Caco-2 (cell line): ENCODE results near the gene PIK3R2. TPM values are rescaled to one million over a fixed set of nuclear protein-coding genes. Genes with fewer than 3 reads are reported as not detected.
A peak's percentile ranks its signal among the peaks of the same experiment; 100 is the strongest.

Source experiments
- BruUV-seq: library from RNA; stranded (reverse); fragments of 400-500 nt; replicated peaks from 2 replicates; lab custom pipeline; 2021; lab: Mats Ljungman, UMichigan
- CTCF ChIA-PET: fragments of 300-600 bp; sonication (Branson Sonifier 250); formaldehyde crosslinking; loops from one replicate; lab custom pipeline; 2022; ENCODE audit warnings: antibody characterized with exemption; lab: Charles Lee
- POLR2A ChIA-PET: fragments of 300-600 bp; sonication (Branson Sonifier 250); formaldehyde crosslinking; loops from one replicate; lab custom pipeline; 2022; ENCODE audit warnings: antibody characterized with exemption; lab: Charles Lee
- DNase-seq, 2 experiments: peaks; one replicate each; pipeline versions ENCODE4 v3.0.0 to v3.0.0-alpha.2; 2020 to 2022
- H3K27me3 ChIP-seq: replicated peaks from 2 replicates; pipeline ENCODE4 v1.6.0; 2011; ENCODE audit warnings: low read length; ENCODE audit not compliant: control insufficient read depth, insufficient read depth
- H3K36me3 ChIP-seq: 2 replicates; pipeline ENCODE4 v1.5.1; 2011; ENCODE audit warnings: low read length; ENCODE audit not compliant: control insufficient read depth, insufficient read depth
- H3K4me1 ChIP-seq: fragments of 250-450 bp; sonication (Bioruptor Pico); 2 replicates; pipeline ENCODE4 v1.5.1; 2020; ENCODE audit warnings: mild to moderate bottlenecking
- H3K4me3 ChIP-seq: 2 replicates; pipeline ENCODE4 v1.5.1; 2011; ENCODE audit warnings: low read depth, mild to moderate bottlenecking, control low read depth, low read length
- H3K9me3 ChIP-seq: fragments of 250-450 bp; sonication (Bioruptor Pico); 2 replicates; pipeline ENCODE4 v1.5.1; 2020; ENCODE audit warnings: mild to moderate bottlenecking, moderate library complexity
- H3K27ac Mint-ChIP-seq: one replicate; pipeline ENCODE4 v1.8.0; 2022; ENCODE audit warnings: mixed read lengths; ENCODE audit not compliant: unreplicated experiment
- H3K27me3 Mint-ChIP-seq: one replicate; pipeline ENCODE4 v1.8.0; 2022; ENCODE audit warnings: mixed read lengths; ENCODE audit not compliant: insufficient read depth, unreplicated experiment
- H3K36me3 Mint-ChIP-seq: one replicate; pipeline ENCODE4 v1.8.0; 2022; ENCODE audit warnings: mild to moderate bottlenecking, mixed read lengths; ENCODE audit not compliant: insufficient read depth, unreplicated experiment
- H3K4me1 Mint-ChIP-seq: one replicate; pipeline ENCODE4 v1.8.0; 2022; ENCODE audit warnings: low read depth, mixed read lengths; ENCODE audit not compliant: unreplicated experiment
- H3K4me3 Mint-ChIP-seq: one replicate; pipeline ENCODE4 v1.8.0; 2022; ENCODE audit warnings: mild to moderate bottlenecking, moderate library complexity, mixed read lengths; ENCODE audit not compliant: unreplicated experiment
- H3K9me3 Mint-ChIP-seq: one replicate; pipeline ENCODE4 v1.8.0; 2022; ENCODE audit warnings: mixed read lengths; ENCODE audit not compliant: unreplicated experiment
- CTCF ChIP-seq, 2 experiments: fragments of 200-600 bp in 1 of 2; IDR thresholded peaks; 1 replicate in 1 of 2; 2 replicates in 1 of 2; pipeline versions ENCODE4 v1.5.1 to v1.8.0; 2011 to 2022; ENCODE audit warnings: antibody characterized with exemption in 1 of 2, control low read depth in 1 of 2, inconsistent platforms in 1 of 2, low read depth in 1 of 2, low read length in 1 of 2, mild to moderate bottlenecking in 1 of 2, moderate library complexity in 1 of 2; ENCODE audit not compliant: insufficient read depth in 1 of 2, severe bottlenecking in 1 of 2, unreplicated experiment in 1 of 2
- intact Hi-C: fragments of 100-400 bp; cut with micrococcal nuclease; formaldehyde crosslinking; loops from one replicate; pipeline ENCODE4 v1.10.0; 2022; ENCODE audit not compliant: unreplicated experiment
- total RNA-seq: library from RNA; stranded (reverse); gene quantifications from 2 replicates; pipeline ENCODE4 v1.2.3, GENCODE V29; 2022

Gene PIK3R2
- total RNA-seq, 1 experiment from 2014 or later = 34.3 TPM

DNA sequence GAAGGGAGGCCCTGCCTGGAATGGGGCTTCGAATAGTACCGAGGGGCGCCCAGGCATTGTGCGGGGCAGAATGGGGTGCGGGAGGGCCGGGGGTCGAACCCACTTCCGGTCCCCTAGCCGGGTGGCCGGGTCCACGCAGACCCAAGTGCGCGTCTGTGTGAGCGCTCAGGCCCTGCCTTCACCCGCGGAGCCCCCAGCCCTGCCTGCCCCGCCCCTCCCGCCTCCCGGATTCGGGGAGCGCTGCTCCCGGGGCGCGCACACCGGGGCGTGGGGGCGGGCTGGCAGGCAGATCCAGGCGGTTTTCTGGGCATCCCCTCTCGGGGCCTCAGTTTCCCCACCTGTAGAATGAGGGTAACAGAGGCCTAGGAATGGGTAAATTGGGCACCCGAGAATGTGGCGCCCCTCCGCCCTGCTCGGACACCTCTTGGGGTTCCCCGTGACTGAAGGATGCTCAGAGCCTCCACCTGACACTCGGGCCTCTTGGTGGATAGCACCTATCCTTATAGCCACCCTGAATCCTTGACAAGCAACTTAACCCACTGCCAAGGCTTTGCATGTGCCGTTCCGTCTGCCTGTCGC, 682 bp downstream of the PIK3R2 start:
- Histone ChIP-seq H3K4me1 (peaks cover 11% of the 10 kb centered on the region), H3K36me3 (no peaks in the 10 kb centered on the region; the same call in 1 of the 2 replicates), H3K9me3 (no peaks in the 10 kb centered on the region), H3K4me3 (peak overlapping the region; percentile 94), H3K27me3 (no peaks in the 10 kb centered on the region)
- peak in 1 of 2 experiments; percentile 24 for DNase-seq
- POLR2A ChIA-PET = interaction anchor here (0.7 kb wide), 1 partner anchor 71 kb away, joined by 4 read pairs; no protein-coding TSS in a partner anchor
- intact Hi-C loops = loop anchor here (2.0 kb wide), 1 partner anchor 17 kb away; no protein-coding TSS in a partner anchor
- no peaks in the 10 kb centered on the region for H3K9me3 Mint-ChIP-seq
- peaks cover 34% of the 10 kb centered on the region for H3K36me3 Mint-ChIP-seq
- H3K27ac Mint-ChIP-seq = peak overlapping the region; percentile 91
- CTCF ChIA-PET = interaction anchor here (0.5 to 1.1 kb wide), 3 partner anchors 14 to 206 kb away, joined by 3 to 13 read pairs (median 4); no protein-coding TSS in a partner anchor
- no peaks in the 10 kb centered on the region for H3K27me3 Mint-ChIP-seq
- no peak for TF ChIP-seq CTCF (IDR thresholded peaks at IDR 0.05; ENCODE audit: insufficient read depth in 1 of 2, low read depth in 1 of 2, low read length in 1 of 2, severe bottlenecking in 1 of 2, unreplicated experiment in 1 of 2)
- BruUV-seq = TSS peak; percentile 34
- peaks cover 10% of the 10 kb centered on the region for H3K4me1 Mint-ChIP-seq
- peak overlapping the region; percentile 94 for H3K4me3 Mint-ChIP-seq

DNA sequence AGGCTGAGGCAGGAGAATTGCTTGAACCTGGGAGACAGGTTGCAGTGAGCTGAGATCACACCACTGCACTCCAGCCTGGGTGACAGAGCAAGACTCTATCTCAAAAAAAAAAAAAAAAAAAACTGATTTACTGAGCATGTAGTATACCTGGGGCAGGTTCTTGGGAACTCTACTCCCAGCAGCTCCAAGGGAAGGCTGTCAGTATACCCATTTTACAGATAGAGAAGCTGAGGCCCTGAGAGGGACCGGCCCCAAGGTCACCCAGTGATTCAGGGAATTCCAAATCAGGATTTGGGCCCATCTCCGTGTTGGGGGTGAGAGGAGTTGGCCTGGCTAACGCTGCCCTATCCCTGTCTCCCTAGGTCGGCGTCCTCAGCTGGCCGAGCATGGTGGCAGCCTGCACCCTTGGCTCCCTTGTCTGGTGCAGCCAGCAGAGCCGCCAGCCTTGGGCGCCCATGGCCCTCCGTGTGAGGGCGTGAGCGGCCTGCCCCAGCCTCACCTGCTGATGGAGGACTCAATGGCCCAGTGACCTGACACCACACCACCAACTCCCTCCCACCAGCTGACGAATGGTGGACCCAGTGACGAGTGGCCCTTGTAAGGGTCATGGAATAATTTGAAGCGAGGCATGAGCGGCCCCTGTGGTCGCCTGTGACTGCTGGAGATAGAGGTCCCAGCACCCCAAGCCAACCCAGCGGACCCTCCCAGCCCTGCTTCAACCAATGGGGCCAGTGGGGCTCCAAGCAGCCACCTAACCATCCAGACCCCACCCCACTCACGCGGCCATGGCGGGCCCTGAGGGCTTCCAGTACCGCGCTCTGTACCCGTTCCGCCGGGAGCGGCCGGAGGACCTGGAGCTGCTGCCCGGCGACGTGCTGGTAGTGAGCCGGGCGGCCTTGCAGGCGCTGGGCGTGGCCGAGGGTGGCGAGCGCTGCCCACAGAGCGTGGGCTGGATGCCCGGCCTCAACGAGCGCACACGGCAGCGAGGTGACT, 2.4 kb downstream of the PIK3R2 start:
- BruUV-seq = no TSS peak
- no peak overlapping the region for H3K4me3 Mint-ChIP-seq
- DNase-seq = no peak
- H3K9me3 Mint-ChIP-seq = no peaks in the 10 kb centered on the region
- Histone ChIP-seq H3K9me3 (no peaks in the 10 kb centered on the region), H3K4me3 (no peak overlapping the region), H3K27me3 (no peaks in the 10 kb centered on the region), H3K4me1 (peaks cover 11% of the 10 kb centered on the region), H3K36me3 (no peaks in the 10 kb centered on the region; the same call in 1 of the 2 replicates)
- H3K4me1 Mint-ChIP-seq = peaks cover 10% of the 10 kb centered on the region
- TF ChIP-seq CTCF (IDR thresholded peaks at IDR 0.05; ENCODE audit: insufficient read depth in 1 of 2, low read depth in 1 of 2, low read length in 1 of 2, severe bottlenecking in 1 of 2, unreplicated experiment in 1 of 2) = no peak
- peaks cover 43% of the 10 kb centered on the region for H3K36me3 Mint-ChIP-seq
- ChIA-PET POLR2A (no interaction called here), CTCF (interaction anchor here (0.7 kb wide), 1 partner anchor 85 kb away, joined by 3 read pairs; no protein-coding TSS in a partner anchor)
- no peak overlapping the region for H3K27ac Mint-ChIP-seq
- H3K27me3 Mint-ChIP-seq = no peaks in the 10 kb centered on the region
- intact Hi-C loops = no loop called here

DNA sequence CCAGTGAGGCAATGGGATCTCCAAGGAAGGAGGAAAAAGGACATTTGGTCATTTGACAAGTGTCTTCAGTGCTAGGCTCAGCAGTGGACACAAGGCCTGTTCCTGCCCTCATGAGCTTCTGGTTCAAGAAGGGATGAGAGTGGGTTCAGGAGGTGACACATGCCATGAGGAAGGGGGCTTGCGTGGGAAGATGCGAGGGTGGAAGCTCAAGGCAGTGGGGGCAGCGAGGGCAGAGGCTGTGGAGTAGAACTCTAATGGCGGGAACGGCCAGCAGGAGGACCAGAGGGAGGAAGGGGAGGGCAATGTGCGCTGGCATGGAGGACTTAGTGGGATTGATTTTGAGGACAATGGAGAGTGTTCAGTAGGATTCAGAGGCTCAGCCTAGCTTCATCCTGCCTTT, 3.3 kb downstream of the PIK3R2 start:
- Mint-ChIP-seq H3K27ac (no peak overlapping the region), H3K4me1 (peaks cover 10% of the 10 kb centered on the region), H3K27me3 (no peaks in the 10 kb centered on the region), H3K36me3 (peaks cover 45% of the 10 kb centered on the region), H3K4me3 (no peak overlapping the region), H3K9me3 (no peaks in the 10 kb centered on the region)
- TF ChIP-seq CTCF (IDR thresholded peaks at IDR 0.05; ENCODE audit: insufficient read depth in 1 of 2, low read depth in 1 of 2, low read length in 1 of 2, severe bottlenecking in 1 of 2, unreplicated experiment in 1 of 2) = no peak
- H3K36me3 ChIP-seq = no peaks in the 10 kb centered on the region; the same call in 1 of the 2 replicates
- POLR2A ChIA-PET = no interaction called here
- no peaks in the 10 kb centered on the region for H3K9me3 ChIP-seq
- CTCF ChIA-PET = no interaction called here
- intact Hi-C loops = no loop called here
- no peak for DNase-seq
- BruUV-seq = no TSS peak
- no peaks in the 10 kb centered on the region for H3K27me3 ChIP-seq
- H3K4me3 ChIP-seq = no peak overlapping the region
- H3K4me1 ChIP-seq = peaks cover 11% of the 10 kb centered on the region
